ENCODE data around the gene MEGF6.

Gene MEGF6

DNA sequence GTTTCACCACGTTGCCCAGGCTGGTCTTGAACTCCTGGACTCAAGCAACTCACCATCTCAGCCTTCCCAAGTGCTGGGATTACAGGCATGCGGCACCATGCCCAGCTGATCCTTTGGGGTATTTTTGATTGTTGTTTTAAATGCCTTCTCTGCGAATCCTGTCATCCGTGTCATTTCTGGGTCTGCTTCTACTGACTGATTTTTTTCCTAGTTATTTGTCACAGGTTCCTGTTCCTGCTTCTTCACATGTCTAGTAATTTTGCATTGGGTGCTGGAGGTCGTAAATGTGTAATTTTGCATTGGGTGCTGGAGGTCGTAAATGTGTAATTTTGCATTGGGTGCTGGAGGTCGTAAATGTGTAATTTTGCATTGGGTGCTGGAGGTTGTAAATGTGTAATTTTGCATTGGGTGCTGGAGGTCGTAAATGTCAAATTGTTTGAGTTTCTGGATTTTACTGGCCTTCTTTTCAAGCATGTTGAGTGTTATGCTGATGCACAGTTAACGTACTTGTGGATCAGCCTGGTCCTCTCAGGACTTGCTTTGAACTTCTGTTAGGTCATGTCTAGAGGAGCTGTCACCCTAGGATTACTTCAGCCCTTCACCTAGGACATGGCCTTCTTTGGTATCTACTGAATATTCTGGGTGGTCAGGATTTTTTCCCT lies 161.0 kb downstream of the MEGF6 start:
- DNase-seq, result no peak
- TF ChIP-seq GATA1 (IDR thresholded peaks at IDR 0.05; ENCODE audit: low read depth, low read length), result no peak
- no peak for TF ChIP-seq POLR2A (IDR thresholded peaks at IDR 0.05; ENCODE audit: low read length)

GRCh38 chr1:3444736-3445135 lies 166.6 kb downstream of the MEGF6 start:
- DNase-seq, result no peak
- no peak for TF ChIP-seq GATA1 (IDR thresholded peaks at IDR 0.05; ENCODE audit: low read depth, low read length)
- TF ChIP-seq POLR2A (IDR thresholded peaks at IDR 0.05; ENCODE audit: low read length), result no peak

GRCh38 chr1:3444298-3444697 lies 167.0 kb downstream of the MEGF6 start:
- DNase-seq, result no peak
- no peak for TF ChIP-seq POLR2A (IDR thresholded peaks at IDR 0.05; ENCODE audit: low read length)
- no peak for TF ChIP-seq GATA1 (IDR thresholded peaks at IDR 0.05; ENCODE audit: low read depth, low read length)

DNA sequence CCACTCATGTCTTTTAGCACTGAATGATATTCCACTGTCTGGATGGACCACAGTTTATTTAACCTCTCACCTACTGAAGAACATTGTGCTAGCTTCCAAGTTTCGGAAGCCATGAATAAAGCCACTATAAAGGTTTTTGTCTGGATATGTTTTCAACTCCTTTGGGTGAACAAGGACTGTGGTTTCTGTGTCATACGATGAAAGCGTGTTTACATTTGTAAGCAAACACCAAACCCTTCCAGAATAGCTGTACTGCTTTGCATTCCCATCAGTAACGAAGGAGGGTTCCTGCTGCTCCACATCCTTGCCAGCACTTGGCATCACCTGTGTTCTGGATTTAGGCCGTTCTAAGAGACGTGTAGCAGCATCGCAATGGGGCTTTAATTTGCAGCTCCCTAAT lies 167.5 kb downstream of the MEGF6 start:
- no peak for DNase-seq
- TF ChIP-seq POLR2A (IDR thresholded peaks at IDR 0.05; ENCODE audit: low read length), result no peak
- no peak for TF ChIP-seq GATA1 (IDR thresholded peaks at IDR 0.05; ENCODE audit: low read depth, low read length)

DNA sequence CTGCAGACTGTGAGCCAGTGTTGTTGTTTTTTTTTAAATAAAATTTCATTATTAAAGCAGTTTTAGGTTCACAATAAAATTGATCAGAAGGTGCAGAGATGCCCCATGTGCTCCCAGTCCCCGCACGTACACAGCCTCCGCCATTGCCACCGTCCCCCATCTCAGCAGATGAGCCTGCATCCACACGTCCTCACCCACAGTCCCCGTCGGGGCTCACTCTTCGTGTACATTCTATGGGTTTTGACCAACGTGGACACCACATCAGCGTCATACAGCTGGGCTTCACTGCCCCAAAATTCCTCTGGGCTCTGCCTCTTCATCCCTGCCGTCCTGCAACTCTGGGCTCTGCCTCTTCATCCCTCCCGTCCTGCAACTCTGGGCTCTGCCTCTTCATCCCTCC lies 168.4 kb downstream of the MEGF6 start:
- TF ChIP-seq POLR2A (IDR thresholded peaks at IDR 0.05; ENCODE audit: low read length) (no peak), GATA1 (IDR thresholded peaks at IDR 0.05; ENCODE audit: low read depth, low read length) (no peak)
- DNase-seq, result no peak

- TF ChIP-seq GATA1 (IDR thresholded peaks at IDR 0.05; ENCODE audit: low read depth, low read length) (no peak), POLR2A (IDR thresholded peaks at IDR 0.05; ENCODE audit: low read length) (no peak)
- DNase-seq, result no peak
These were observed 169.0 kb downstream of the MEGF6 start for GRCh38 chr1:3442331-3442730.

GRCh38 chr1:3441880-3442279 lies 169.4 kb downstream of the MEGF6 start:
- DNase-seq, result no peak
- TF ChIP-seq GATA1 (IDR thresholded peaks at IDR 0.05; ENCODE audit: low read depth, low read length) (no peak), POLR2A (IDR thresholded peaks at IDR 0.05; ENCODE audit: low read length) (no peak)

- DNase-seq, result no peak
- no peak for TF ChIP-seq GATA1 (IDR thresholded peaks at IDR 0.05; ENCODE audit: low read depth, low read length)
- no peak for TF ChIP-seq POLR2A (IDR thresholded peaks at IDR 0.05; ENCODE audit: low read length)
These were observed 169.9 kb downstream of the MEGF6 start for GRCh38 chr1:3441410-3441847.

- no peak for DNase-seq
- TF ChIP-seq POLR2A (IDR thresholded peaks at IDR 0.05; ENCODE audit: low read length) (no peak), GATA1 (IDR thresholded peaks at IDR 0.05; ENCODE audit: low read depth, low read length) (no peak)
These were observed 170.4 kb downstream of the MEGF6 start for GRCh38 chr1:3440711-3441409.

DNA sequence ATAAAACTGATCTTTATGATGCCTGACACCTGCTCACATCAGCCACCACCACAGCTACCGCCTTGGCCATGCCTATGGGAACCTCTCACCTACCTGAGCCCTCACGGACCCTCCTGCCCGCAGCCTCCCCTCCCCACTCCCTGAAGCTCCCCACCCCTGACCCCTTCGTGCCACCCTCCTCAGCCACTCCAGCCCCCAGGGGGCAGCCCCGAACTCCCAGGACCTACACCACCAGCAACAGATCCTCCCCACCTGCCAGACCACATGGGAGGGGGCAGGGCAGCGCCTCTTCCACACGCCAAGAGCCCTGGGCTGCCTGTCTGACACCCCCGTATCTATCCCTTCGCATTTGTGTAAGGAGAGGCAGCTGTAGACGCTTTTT lies 171.0 kb downstream of the MEGF6 start:
- DNase-seq, result no peak
- TF ChIP-seq POLR2A (IDR thresholded peaks at IDR 0.05; ENCODE audit: low read length), result no peak
- TF ChIP-seq GATA1 (IDR thresholded peaks at IDR 0.05; ENCODE audit: low read depth, low read length), result no peak

All from erythroblast (primary cell).